ENCODE data around the gene TNIP1. TPM values are rescaled to one million over a fixed set of nuclear protein-coding genes. Genes with fewer than 3 reads are reported as not detected.

The TNIP1 gene
- total RNA-seq, 4 donors from 2014 or later, result 112 to 228 (median 188) TPM

GRCh38 chr5:151077967-151078366 lies 2.9 kb downstream of the TNIP1 start:
- Histone ChIP-seq H3K27me3 (no peaks in the 10 kb centered on the region), H3K36me3 (no peaks in the 10 kb centered on the region), H3K27ac (peak overlapping the region; percentile 98 to 100 (median 100)), H3K9me3 (no peaks in the 10 kb centered on the region), H3K4me3 (no peak overlapping the region), H3K4me1 (peaks cover 59 to 62% of the 10 kb centered on the region in 2 donors)
- in situ Hi-C loops (cut with MboI; ENCODE audit: low sequenced_read_pairs in 4 of 4), result no loop called here
- DNase-seq (no peak), ATAC-seq (no peak)
- intact Hi-C loops (cut with DNase I; ENCODE audit: low total_unique reads), result no loop called here
- TF ChIP-seq, protein P1, sequence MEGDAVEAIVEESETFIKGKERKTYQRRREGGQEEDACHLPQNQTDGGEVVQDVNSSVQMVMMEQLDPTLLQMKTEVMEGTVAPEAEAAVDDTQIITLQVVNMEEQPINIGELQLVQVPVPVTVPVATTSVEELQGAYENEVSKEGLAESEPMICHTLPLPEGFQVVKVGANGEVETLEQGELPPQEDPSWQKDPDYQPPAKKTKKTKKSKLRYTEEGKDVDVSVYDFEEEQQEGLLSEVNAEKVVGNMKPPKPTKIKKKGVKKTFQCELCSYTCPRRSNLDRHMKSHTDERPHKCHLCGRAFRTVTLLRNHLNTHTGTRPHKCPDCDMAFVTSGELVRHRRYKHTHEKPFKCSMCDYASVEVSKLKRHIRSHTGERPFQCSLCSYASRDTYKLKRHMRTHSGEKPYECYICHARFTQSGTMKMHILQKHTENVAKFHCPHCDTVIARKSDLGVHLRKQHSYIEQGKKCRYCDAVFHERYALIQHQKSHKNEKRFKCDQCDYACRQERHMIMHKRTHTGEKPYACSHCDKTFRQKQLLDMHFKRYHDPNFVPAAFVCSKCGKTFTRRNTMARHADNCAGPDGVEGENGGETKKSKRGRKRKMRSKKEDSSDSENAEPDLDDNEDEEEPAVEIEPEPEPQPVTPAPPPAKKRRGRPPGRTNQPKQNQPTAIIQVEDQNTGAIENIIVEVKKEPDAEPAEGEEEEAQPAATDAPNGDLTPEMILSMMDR (IDR thresholded peaks at IDR 0.05 in 4 of 5, conservative IDR thresholded peaks at IDR 0.05 in 1 of 5), result no peak
- TF ChIP-seq POLR2A (IDR thresholded peaks at IDR 0.05), result no peak

GRCh38 chr5:151077419-151077818 lies 3.4 kb downstream of the TNIP1 start:
- Histone ChIP-seq H3K4me3 (no peak overlapping the region), H3K36me3 (no peaks in the 10 kb centered on the region), H3K27me3 (no peaks in the 10 kb centered on the region), H3K4me1 (peaks cover 59 to 62% of the 10 kb centered on the region in 2 donors), H3K27ac (peak overlapping the region in 2 of 4 donors; percentile 100), H3K9me3 (no peaks in the 10 kb centered on the region)
- intact Hi-C loops (cut with DNase I; ENCODE audit: low total_unique reads) (no loop called here), in situ Hi-C loops (cut with MboI; ENCODE audit: low sequenced_read_pairs in 4 of 4) (no loop called here)
- ATAC-seq, result no peak
- TF ChIP-seq, protein P1 (IDR thresholded peaks at IDR 0.05 in 4 of 5, conservative IDR thresholded peaks at IDR 0.05 in 1 of 5), result no peak
- TF ChIP-seq POLR2A (IDR thresholded peaks at IDR 0.05), result no peak
- DNase-seq, result peak in 1 of 2 donors; percentile 15

GRCh38 chr5:151076616-151077015 lies 4.2 kb downstream of the TNIP1 start:
- Histone ChIP-seq H3K27me3 (no peaks in the 10 kb centered on the region), H3K4me1 (peaks cover 61 to 62% of the 10 kb centered on the region in 2 donors), H3K9me3 (no peaks in the 10 kb centered on the region), H3K27ac (peak overlapping the region; percentile 67 to 100 (median 82)), H3K4me3 (no peak overlapping the region), H3K36me3 (no peaks in the 10 kb centered on the region)
- ATAC-seq, result no peak
- intact Hi-C loops (cut with DNase I; ENCODE audit: low total_unique reads), result no loop called here
- TF ChIP-seq POLR2A (IDR thresholded peaks at IDR 0.05), result no peak
- TF ChIP-seq, protein P1 (IDR thresholded peaks at IDR 0.05 in 4 of 5, conservative IDR thresholded peaks at IDR 0.05 in 1 of 5), result no peak
- DNase-seq, result no peak
- in situ Hi-C loops (cut with MboI; ENCODE audit: low sequenced_read_pairs in 4 of 4), result no loop called here

- H3K36me3 ChIP-seq, result no peaks in the 10 kb centered on the region
- ATAC-seq (peak; percentile 25 to 45), DNase-seq (peak in 1 of 2 donors; percentile 73)
- no peak overlapping the region for H3K4me3 ChIP-seq
- no peaks in the 10 kb centered on the region for H3K27me3 ChIP-seq
- H3K4me1 ChIP-seq, result peaks cover 67 to 69% of the 10 kb centered on the region in 2 donors
- no peak for TF ChIP-seq POLR2A (IDR thresholded peaks at IDR 0.05)
- TF ChIP-seq, protein P1 (IDR thresholded peaks at IDR 0.05 in 4 of 5, conservative IDR thresholded peaks at IDR 0.05 in 1 of 5), result no peak
- intact Hi-C loops (cut with DNase I; ENCODE audit: low total_unique reads), result no loop called here
- peak overlapping the region; percentile 67 to 100 (median 82) for H3K27ac ChIP-seq
- no peaks in the 10 kb centered on the region for H3K9me3 ChIP-seq
- in situ Hi-C loops (cut with MboI; ENCODE audit: low sequenced_read_pairs in 4 of 4), result no loop called here
Measured at GRCh38 chr5:151075698-151076331, 5.0 kb downstream of the TNIP1 start.

Measured in gastrocnemius medialis (tissue), 4 donors.